ENCODE measurements around the gene MRPL3. TPM values are rescaled to one million over a fixed set of nuclear protein-coding genes. Genes with fewer than 3 reads are reported as not detected.

Gene MRPL3
- total RNA-seq, 1 experiment from 2014 or later: 210 TPM

- Mint-ChIP-seq H3K27ac (ENCODE audit: unreplicated experiment) (no peak overlapping the region), H3K36me3 (ENCODE audit: insufficient read depth, unreplicated experiment) (no peaks in the 10 kb centered on the region), H3K27me3 (ENCODE audit: unreplicated experiment) (no peaks in the 10 kb centered on the region), H3K4me1 (ENCODE audit: low read depth, unreplicated experiment) (peaks cover 14% of the 10 kb centered on the region), H3K9me3 (ENCODE audit: low read depth, unreplicated experiment) (no peaks in the 10 kb centered on the region), H3K4me3 (ENCODE audit: low read depth, unreplicated experiment) (no peak overlapping the region)
- no peak for TF ChIP-seq CTCF (IDR thresholded peaks at IDR 0.05; ENCODE audit: unreplicated experiment)
- DNase-seq: no peak
- BruUV-seq (replicated peaks): no TSS peak
- intact Hi-C loops (cut with micrococcal nuclease; ENCODE audit: unreplicated experiment): loop anchor here (10.0 kb wide), 1 partner anchor 644 kb away; no protein-coding TSS in a partner anchor
- CTCF ChIA-PET: interaction anchor here (0.7 kb wide), 1 partner anchor 400 kb away, joined by 4 read pairs; no protein-coding TSS in a partner anchor
Observed at GRCh38 chr3:131541288-131541687, 38.5 kb upstream of the MRPL3 start.

GRCh38 chr3:131540821-131541220 lies 38.0 kb upstream of the MRPL3 start:
- Mint-ChIP-seq H3K9me3 (ENCODE audit: low read depth, unreplicated experiment) (no peaks in the 10 kb centered on the region), H3K27ac (ENCODE audit: unreplicated experiment) (no peak overlapping the region), H3K4me3 (ENCODE audit: low read depth, unreplicated experiment) (no peak overlapping the region), H3K36me3 (ENCODE audit: insufficient read depth, unreplicated experiment) (no peaks in the 10 kb centered on the region), H3K4me1 (ENCODE audit: low read depth, unreplicated experiment) (peaks cover 14% of the 10 kb centered on the region), H3K27me3 (ENCODE audit: unreplicated experiment) (no peaks in the 10 kb centered on the region)
- CTCF ChIA-PET: no interaction called here
- DNase-seq: no peak
- no peak for TF ChIP-seq CTCF (IDR thresholded peaks at IDR 0.05; ENCODE audit: unreplicated experiment)
- no TSS peak for BruUV-seq (replicated peaks)
- intact Hi-C loops (cut with micrococcal nuclease; ENCODE audit: unreplicated experiment): loop anchor here (10.0 kb wide), 1 partner anchor 644 kb away; no protein-coding TSS in a partner anchor

GRCh38 chr3:131540143-131540542 lies 37.4 kb upstream of the MRPL3 start:
- H3K36me3 Mint-ChIP-seq (ENCODE audit: insufficient read depth, unreplicated experiment): no peaks in the 10 kb centered on the region
- DNase-seq: no peak
- no peak overlapping the region for H3K4me3 Mint-ChIP-seq (ENCODE audit: low read depth, unreplicated experiment)
- TF ChIP-seq CTCF (IDR thresholded peaks at IDR 0.05; ENCODE audit: unreplicated experiment): no peak
- BruUV-seq (replicated peaks): no TSS peak
- peaks cover 14% of the 10 kb centered on the region for H3K4me1 Mint-ChIP-seq (ENCODE audit: low read depth, unreplicated experiment)
- no peaks in the 10 kb centered on the region for H3K27me3 Mint-ChIP-seq (ENCODE audit: unreplicated experiment)
- no peak overlapping the region for H3K27ac Mint-ChIP-seq (ENCODE audit: unreplicated experiment)
- CTCF ChIA-PET: no interaction called here
- intact Hi-C loops (cut with micrococcal nuclease; ENCODE audit: unreplicated experiment): loop anchor here (10.0 kb wide), 1 partner anchor 645 kb away; no protein-coding TSS in a partner anchor
- no peaks in the 10 kb centered on the region for H3K9me3 Mint-ChIP-seq (ENCODE audit: low read depth, unreplicated experiment)

- H3K4me3 Mint-ChIP-seq (ENCODE audit: low read depth, unreplicated experiment): no peak overlapping the region
- BruUV-seq (replicated peaks): no TSS peak
- TF ChIP-seq CTCF (IDR thresholded peaks at IDR 0.05; ENCODE audit: unreplicated experiment): no peak
- no peak overlapping the region for H3K27ac Mint-ChIP-seq (ENCODE audit: unreplicated experiment)
- no peaks in the 10 kb centered on the region for H3K36me3 Mint-ChIP-seq (ENCODE audit: insufficient read depth, unreplicated experiment)
- H3K4me1 Mint-ChIP-seq (ENCODE audit: low read depth, unreplicated experiment): peaks cover 5% of the 10 kb centered on the region
- no peaks in the 10 kb centered on the region for H3K9me3 Mint-ChIP-seq (ENCODE audit: low read depth, unreplicated experiment)
- intact Hi-C loops (cut with micrococcal nuclease; ENCODE audit: unreplicated experiment): no loop called here
- H3K27me3 Mint-ChIP-seq (ENCODE audit: unreplicated experiment): no peaks in the 10 kb centered on the region
- CTCF ChIA-PET: no interaction called here
- DNase-seq: no peak
Observed at GRCh38 chr3:131538968-131539367, 36.2 kb upstream of the MRPL3 start.

Data from Calu3 (cell line).